SK-N-MC (cell line): Measurements from ENCODE around the gene BCKDHB.

Experiments used
- EZH2 ChIP-seq: fragments of 200-600 bp; sonication (generic); IDR thresholded peaks from one replicate; pipeline ENCODE4 v1.6.1; 2017; ENCODE audit warnings: antibody characterized with exemption
- FOXP2 ChIP-seq: optimal IDR thresholded peaks from 2 replicates; pipeline ENCODE3; 2011; ENCODE audit warnings: mild to moderate bottlenecking, moderate library complexity; ENCODE audit not compliant: insufficient read depth; ENCODE audit errors: extremely low read length, control extremely low read depth
- POLR2AphosphoS5 ChIP-seq: IDR thresholded peaks from 2 replicates; pipeline ENCODE4 v1.6.1; 2012; ENCODE audit warnings: mild to moderate bottlenecking, low read depth, low read length, borderline replicate concordance

- TF ChIP-seq EZH2 (no peak), POLR2AphosphoS5 (no peak), FOXP2 (no peak)
These were observed 126.8 kb downstream of the BCKDHB start for GRCh38 chr6:80233262-80233661.
